Stimulated activated CD4-positive, alpha-beta T cell treated with anti-CD3 and anti-CD28 coated beads, TNF-alpha, amount 100 ng/mL, for 4 hours (primary cell): ENCODE results near the gene FAM181A.

Experiments used
- DNase-seq, 3 experiments: peaks; one replicate each; pipeline ENCODE4 v3.0.0-alpha.2; 2020; ENCODE audit warnings: low read depth in 3 of 3

The FAM181A gene

GRCh38 chr14:93978735-93979134, 51.6 kb downstream of the FAM181A start:
- no peak for DNase-seq
